ENCODE data around the gene GALNT18. TPM values are rescaled to one million over a fixed set of nuclear protein-coding genes. Genes with fewer than 3 reads are reported as not detected.

GALNT18 gene
- total RNA-seq, 1 experiment from 2014 or later: 1.7 TPM

DNA sequence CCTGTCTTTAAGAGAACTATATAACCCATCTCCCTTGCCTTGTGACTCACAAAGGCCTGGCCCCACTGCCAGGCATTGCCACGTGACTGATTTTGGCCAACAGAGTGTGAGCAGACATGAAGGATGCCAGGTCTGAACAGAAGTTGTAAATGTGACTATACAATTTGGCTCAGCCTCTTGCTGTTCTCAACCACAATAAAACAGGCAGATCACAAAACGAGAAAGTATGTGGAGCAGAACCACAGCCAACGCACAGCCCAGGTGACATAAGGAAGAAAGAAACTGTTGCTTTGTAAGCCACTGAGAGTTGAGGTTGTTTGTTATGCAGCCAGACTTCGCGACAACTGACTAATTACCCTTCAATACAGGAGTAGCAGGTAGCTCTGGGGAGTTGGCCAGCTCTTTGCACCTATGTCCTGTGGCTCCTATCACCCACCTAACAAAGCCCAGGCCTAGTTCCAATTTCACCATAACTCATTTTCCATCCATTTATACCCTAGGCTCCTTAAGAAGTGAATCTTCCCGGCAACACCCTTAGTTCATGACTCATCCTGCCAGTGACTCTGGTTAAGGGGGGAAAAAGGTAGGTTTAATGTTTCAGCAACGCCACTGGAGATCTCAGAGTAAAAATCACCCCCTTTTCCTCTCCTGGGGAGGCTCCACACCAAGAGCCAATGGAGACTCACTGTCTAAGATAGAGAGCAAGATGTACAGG, 53.7 kb downstream of the GALNT18 start:
- no peaks in the 10 kb centered on the region for H3K79me1 ChIP-seq (ENCODE audit: insufficient read depth, low read depth, low read length, poor library complexity, severe bottlenecking)
- no peak overlapping the region for H3T11ph ChIP-seq (ENCODE audit: low read length)

More for the DNA sequence above, 53.7 kb downstream of the GALNT18 start:
- no peaks in the 10 kb centered on the region for H3K9me3 Mint-ChIP-seq
- no peaks in the 10 kb centered on the region for H4K20me1 ChIP-seq (ENCODE audit: control insufficient read depth, insufficient read depth, insufficient read length)
- H3K27ac ChIP-seq (ENCODE audit: insufficient read length, low read depth, low read length): no peak overlapping the region
- no peaks in the 10 kb centered on the region for H3K23me2 ChIP-seq (ENCODE audit: insufficient read length, low read depth, low read length, poor library complexity, severe bottlenecking)
- no peaks in the 10 kb centered on the region for H3K9me3 ChIP-seq (ENCODE audit: control insufficient read depth, low read depth, low read length)
- TF ChIP-seq, protein P1, sequence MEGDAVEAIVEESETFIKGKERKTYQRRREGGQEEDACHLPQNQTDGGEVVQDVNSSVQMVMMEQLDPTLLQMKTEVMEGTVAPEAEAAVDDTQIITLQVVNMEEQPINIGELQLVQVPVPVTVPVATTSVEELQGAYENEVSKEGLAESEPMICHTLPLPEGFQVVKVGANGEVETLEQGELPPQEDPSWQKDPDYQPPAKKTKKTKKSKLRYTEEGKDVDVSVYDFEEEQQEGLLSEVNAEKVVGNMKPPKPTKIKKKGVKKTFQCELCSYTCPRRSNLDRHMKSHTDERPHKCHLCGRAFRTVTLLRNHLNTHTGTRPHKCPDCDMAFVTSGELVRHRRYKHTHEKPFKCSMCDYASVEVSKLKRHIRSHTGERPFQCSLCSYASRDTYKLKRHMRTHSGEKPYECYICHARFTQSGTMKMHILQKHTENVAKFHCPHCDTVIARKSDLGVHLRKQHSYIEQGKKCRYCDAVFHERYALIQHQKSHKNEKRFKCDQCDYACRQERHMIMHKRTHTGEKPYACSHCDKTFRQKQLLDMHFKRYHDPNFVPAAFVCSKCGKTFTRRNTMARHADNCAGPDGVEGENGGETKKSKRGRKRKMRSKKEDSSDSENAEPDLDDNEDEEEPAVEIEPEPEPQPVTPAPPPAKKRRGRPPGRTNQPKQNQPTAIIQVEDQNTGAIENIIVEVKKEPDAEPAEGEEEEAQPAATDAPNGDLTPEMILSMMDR (conservative IDR thresholded peaks at IDR 0.05): no peak
- H4K8ac ChIP-seq (replicated peaks; ENCODE audit: insufficient read length, low read depth, low read length): no peak overlapping the region
- no peak overlapping the region for H2BK20ac ChIP-seq (ENCODE audit: low read depth, low read length, poor library complexity, severe bottlenecking)
- no peak overlapping the region for H3K27ac Mint-ChIP-seq
- H3K4ac ChIP-seq (ENCODE audit: low read depth, low read length): no peak overlapping the region
- H3K4me1 ChIP-seq (ENCODE audit: insufficient read depth, low read length): no peaks in the 10 kb centered on the region
- H4K5ac ChIP-seq (ENCODE audit: insufficient read length, low read depth, low read length): no peak overlapping the region
- H3K23ac ChIP-seq (ENCODE audit: insufficient read length, low read depth, low read length): no peak overlapping the region
- H3K56ac ChIP-seq (ENCODE audit: insufficient read length, low read depth, low read length): no peak overlapping the region
- WGBS (ENCODE audit: extremely low coverage, insufficient read length, low lambda C conversion rate): no CpG with 5 or more reads among the region's 7 CpGs
- no peak overlapping the region for H2AFZ ChIP-seq (ENCODE audit: low read length)
- H2BK12ac ChIP-seq (ENCODE audit: insufficient read length, low read depth, low read length): no peak overlapping the region
- no peak overlapping the region for H3K4me2 ChIP-seq (ENCODE audit: insufficient read depth, insufficient read length, low read length)
- H3K9ac ChIP-seq (ENCODE audit: extremely low read depth, insufficient read length, low read length): no peak overlapping the region
- H3K36me3 Mint-ChIP-seq (ENCODE audit: insufficient read depth in 1 of 3, low read depth in 3 of 3): no peaks in the 10 kb centered on the region
- H3K27me3 Mint-ChIP-seq (ENCODE audit: low read depth): no peaks in the 10 kb centered on the region; the same call in 1 of the 2 replicates
- H3K79me2 ChIP-seq (ENCODE audit: insufficient read depth, low read length): no peaks in the 10 kb centered on the region
- peaks cover 0 to 6% of the 10 kb centered on the region in 2 experiments; a peak in 1 of 4 replicates for H3K4me1 Mint-ChIP-seq
- H3K14ac ChIP-seq (ENCODE audit: insufficient read depth, low read length): no peak overlapping the region
- H2BK15ac ChIP-seq (ENCODE audit: low read depth, low read length): no peak overlapping the region
- H4K91ac ChIP-seq (ENCODE audit: insufficient read length, low read depth, low read length): no peak overlapping the region
- H2BK120ac ChIP-seq (ENCODE audit: low read depth, low read length, poor library complexity, severe bottlenecking): no peak overlapping the region
- no peaks in the 10 kb centered on the region for H3K27me3 ChIP-seq (ENCODE audit: insufficient read depth, low read length)
- DNase-seq: no peak
- no peak overlapping the region for H2BK5ac ChIP-seq (ENCODE audit: insufficient read length, low read length)
- no peak overlapping the region for H3K18ac ChIP-seq (ENCODE audit: insufficient read length, low read depth, low read length)
- H3K4me3 Mint-ChIP-seq: no peak overlapping the region
- no peak overlapping the region for H2AK5ac ChIP-seq (ENCODE audit: insufficient read length, low read length)
